ENCODE measurements around the gene MPZL3. TPM values are rescaled to one million over a fixed set of nuclear protein-coding genes. Genes with fewer than 3 reads are reported as not detected.

MPZL3 gene
- total RNA-seq, 1 donor from 2014 or later, result 8.5 TPM

DNA sequence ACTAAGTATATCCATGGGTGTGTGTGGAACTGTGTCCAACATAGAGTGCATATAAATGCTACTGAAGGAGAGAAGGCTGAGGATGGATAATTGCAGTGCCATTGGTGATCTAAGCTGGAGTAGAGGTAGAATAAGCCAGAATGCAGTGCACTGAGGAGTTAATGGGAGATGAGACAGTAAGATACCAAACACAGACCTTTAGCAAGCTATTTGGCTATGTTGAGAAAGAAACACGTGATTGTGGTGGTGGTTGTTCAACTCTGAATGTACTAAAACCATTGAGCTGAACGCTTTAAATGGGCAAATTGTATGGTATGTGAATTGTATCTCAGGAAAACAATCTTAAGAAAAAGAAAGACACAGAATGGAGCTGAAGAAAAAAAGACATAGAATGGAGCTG lies 50.2 kb downstream of the MPZL3 start:
- no peak overlapping the region for H3K9ac ChIP-seq (ENCODE audit: low read length)
- no peak overlapping the region for H3K27ac ChIP-seq (ENCODE audit: low read depth, low read length)
- H3K36me3 ChIP-seq (ENCODE audit: insufficient read depth, low read length), result no peaks in the 10 kb centered on the region
- no peak overlapping the region for H3K27ac Mint-ChIP-seq (ENCODE audit: unreplicated experiment)
- H3K4me1 Mint-ChIP-seq (ENCODE audit: low read depth, unreplicated experiment), result no peaks in the 10 kb centered on the region
- H3K4me1 ChIP-seq (ENCODE audit: insufficient read depth, low read length), result no peaks in the 10 kb centered on the region
- H3K9me3 ChIP-seq (ENCODE audit: insufficient read depth, low read depth, low read length), result no peaks in the 10 kb centered on the region
- H4K20me1 ChIP-seq (ENCODE audit: insufficient read depth, low read length), result no peaks in the 10 kb centered on the region
- no peak overlapping the region for H3K4me3 Mint-ChIP-seq (ENCODE audit: unreplicated experiment)
- H3K27me3 ChIP-seq (ENCODE audit: insufficient read depth, low read length), result peaks cover 17% of the 10 kb centered on the region
- peaks cover 6% of the 10 kb centered on the region for H3K27me3 Mint-ChIP-seq (ENCODE audit: low read depth, unreplicated experiment)
- peaks cover 2% of the 10 kb centered on the region for H3K9me3 Mint-ChIP-seq (ENCODE audit: unreplicated experiment)
- no peaks in the 10 kb centered on the region for H3K36me3 Mint-ChIP-seq (ENCODE audit: low read depth, unreplicated experiment)
- H3K4me2 ChIP-seq (ENCODE audit: low read length), result no peak overlapping the region
- H3K4me3 ChIP-seq (ENCODE audit: insufficient read depth, low read depth, low read length), result no peak overlapping the region
- DNase-seq (ENCODE audit: low read depth) (no peak), FAIRE-seq (no peak)
- TF ChIP-seq, protein P1, sequence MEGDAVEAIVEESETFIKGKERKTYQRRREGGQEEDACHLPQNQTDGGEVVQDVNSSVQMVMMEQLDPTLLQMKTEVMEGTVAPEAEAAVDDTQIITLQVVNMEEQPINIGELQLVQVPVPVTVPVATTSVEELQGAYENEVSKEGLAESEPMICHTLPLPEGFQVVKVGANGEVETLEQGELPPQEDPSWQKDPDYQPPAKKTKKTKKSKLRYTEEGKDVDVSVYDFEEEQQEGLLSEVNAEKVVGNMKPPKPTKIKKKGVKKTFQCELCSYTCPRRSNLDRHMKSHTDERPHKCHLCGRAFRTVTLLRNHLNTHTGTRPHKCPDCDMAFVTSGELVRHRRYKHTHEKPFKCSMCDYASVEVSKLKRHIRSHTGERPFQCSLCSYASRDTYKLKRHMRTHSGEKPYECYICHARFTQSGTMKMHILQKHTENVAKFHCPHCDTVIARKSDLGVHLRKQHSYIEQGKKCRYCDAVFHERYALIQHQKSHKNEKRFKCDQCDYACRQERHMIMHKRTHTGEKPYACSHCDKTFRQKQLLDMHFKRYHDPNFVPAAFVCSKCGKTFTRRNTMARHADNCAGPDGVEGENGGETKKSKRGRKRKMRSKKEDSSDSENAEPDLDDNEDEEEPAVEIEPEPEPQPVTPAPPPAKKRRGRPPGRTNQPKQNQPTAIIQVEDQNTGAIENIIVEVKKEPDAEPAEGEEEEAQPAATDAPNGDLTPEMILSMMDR (IDR thresholded peaks at IDR 0.05; ENCODE audit: insufficient read depth, low read depth, low read length), result no peak
- no peak for TF ChIP-seq EZH2 (IDR thresholded peaks at IDR 0.05; ENCODE audit: insufficient read depth, low read length)
- H2AFZ ChIP-seq (ENCODE audit: low read depth, low read length), result no peak overlapping the region
- H3K79me2 ChIP-seq (ENCODE audit: insufficient read depth, low read length), result no peaks in the 10 kb centered on the region

DNA sequence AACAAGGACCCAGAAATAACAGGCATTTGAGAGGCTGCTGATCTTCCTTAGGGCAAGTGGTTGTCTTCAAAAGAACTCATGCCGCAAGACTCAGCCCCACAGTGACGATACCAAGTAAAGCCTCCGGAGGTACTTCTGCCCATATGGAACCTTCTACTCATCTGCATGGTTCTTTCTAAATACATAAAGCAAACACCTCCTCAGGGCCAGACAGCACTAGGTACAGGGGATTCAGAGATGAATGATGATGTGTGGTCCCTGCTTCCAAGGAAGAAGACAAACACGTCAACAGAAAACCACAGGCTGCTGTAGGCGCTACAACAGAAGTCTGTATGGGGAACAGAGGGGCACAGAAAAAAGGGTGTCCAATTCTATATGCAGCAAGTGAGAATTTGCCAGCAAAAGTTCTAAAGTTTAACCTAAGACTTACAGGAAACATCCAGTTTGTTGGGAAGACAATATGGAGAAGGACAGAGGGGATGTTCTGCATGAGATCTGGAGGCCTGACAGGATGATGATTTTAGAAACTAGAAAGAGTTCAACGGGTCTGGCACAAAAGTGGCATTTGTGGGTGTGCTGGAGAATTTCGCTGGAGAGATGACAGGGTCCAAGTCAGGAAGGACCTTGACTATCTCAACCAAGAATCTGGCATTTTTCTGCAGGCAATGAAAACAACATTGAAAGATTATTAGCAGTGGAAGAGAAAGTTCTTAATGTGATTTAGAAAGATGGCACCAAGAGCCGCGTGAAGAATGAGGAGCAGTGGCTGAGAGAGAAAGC lies 51.1 kb downstream of the MPZL3 start:
- Mint-ChIP-seq H3K36me3 (ENCODE audit: low read depth, unreplicated experiment) (no peaks in the 10 kb centered on the region), H3K27ac (ENCODE audit: unreplicated experiment) (no peak overlapping the region), H3K4me3 (ENCODE audit: unreplicated experiment) (no peak overlapping the region), H3K9me3 (ENCODE audit: unreplicated experiment) (peaks cover 2% of the 10 kb centered on the region), H3K4me1 (ENCODE audit: low read depth, unreplicated experiment) (no peaks in the 10 kb centered on the region), H3K27me3 (ENCODE audit: low read depth, unreplicated experiment) (peaks cover 6% of the 10 kb centered on the region)
- Histone ChIP-seq H3K4me2 (ENCODE audit: low read length) (no peak overlapping the region), H3K9ac (ENCODE audit: low read length) (no peak overlapping the region), H3K36me3 (ENCODE audit: insufficient read depth, low read length) (no peaks in the 10 kb centered on the region), H3K27me3 (ENCODE audit: insufficient read depth, low read length) (peaks cover 17% of the 10 kb centered on the region), H4K20me1 (ENCODE audit: insufficient read depth, low read length) (no peaks in the 10 kb centered on the region), H3K27ac (ENCODE audit: low read depth, low read length) (no peak overlapping the region), H3K79me2 (ENCODE audit: insufficient read depth, low read length) (no peaks in the 10 kb centered on the region), H3K9me3 (ENCODE audit: insufficient read depth, low read depth, low read length) (no peaks in the 10 kb centered on the region), H3K4me1 (ENCODE audit: insufficient read depth, low read length) (no peaks in the 10 kb centered on the region), H2AFZ (ENCODE audit: low read depth, low read length) (no peak overlapping the region), H3K4me3 (ENCODE audit: insufficient read depth, low read depth, low read length) (no peak overlapping the region)
- no peak for FAIRE-seq
- no peak for DNase-seq (ENCODE audit: low read depth)
- TF ChIP-seq, protein P1 (IDR thresholded peaks at IDR 0.05; ENCODE audit: insufficient read depth, low read depth, low read length), result no peak
- no peak for TF ChIP-seq EZH2 (IDR thresholded peaks at IDR 0.05; ENCODE audit: insufficient read depth, low read length)

DNA sequence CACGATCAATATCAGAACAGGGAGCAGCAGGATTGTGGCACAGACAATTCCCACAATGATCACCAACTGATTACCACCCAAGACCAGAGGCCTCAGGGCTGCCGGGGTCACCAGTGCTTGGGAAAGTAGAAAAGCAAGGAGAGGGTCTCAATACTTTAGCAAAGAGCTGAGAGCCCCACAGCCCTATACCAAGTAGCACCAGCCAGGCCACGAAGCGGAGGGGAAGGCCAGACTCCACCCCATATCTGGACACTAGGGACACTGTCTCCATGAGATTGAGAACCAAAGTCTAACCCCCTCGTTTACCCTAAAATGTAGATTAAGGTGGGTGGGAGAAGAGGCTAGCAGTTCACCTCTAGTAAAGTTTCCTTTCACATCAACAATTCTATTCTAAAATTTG lies 51.7 kb downstream of the MPZL3 start:
- H3K27ac Mint-ChIP-seq (ENCODE audit: unreplicated experiment), result no peak overlapping the region
- H3K27ac ChIP-seq (ENCODE audit: low read depth, low read length), result no peak overlapping the region
- no peak overlapping the region for H3K9ac ChIP-seq (ENCODE audit: low read length)
- no peaks in the 10 kb centered on the region for H3K36me3 ChIP-seq (ENCODE audit: insufficient read depth, low read length)
- DNase-seq (ENCODE audit: low read depth), result no peak
- no peak overlapping the region for H3K4me3 ChIP-seq (ENCODE audit: insufficient read depth, low read depth, low read length)
- H3K4me3 Mint-ChIP-seq (ENCODE audit: unreplicated experiment), result no peak overlapping the region
- no peak for TF ChIP-seq EZH2 (IDR thresholded peaks at IDR 0.05; ENCODE audit: insufficient read depth, low read length)
- TF ChIP-seq, protein P1 (IDR thresholded peaks at IDR 0.05; ENCODE audit: insufficient read depth, low read depth, low read length), result no peak
- H3K4me2 ChIP-seq (ENCODE audit: low read length), result no peak overlapping the region
- peaks cover 11% of the 10 kb centered on the region for H3K27me3 ChIP-seq (ENCODE audit: insufficient read depth, low read length)
- no peaks in the 10 kb centered on the region for H3K9me3 ChIP-seq (ENCODE audit: insufficient read depth, low read depth, low read length)
- no peaks in the 10 kb centered on the region for H3K36me3 Mint-ChIP-seq (ENCODE audit: low read depth, unreplicated experiment)
- peaks cover 2% of the 10 kb centered on the region for H3K27me3 Mint-ChIP-seq (ENCODE audit: low read depth, unreplicated experiment)
- no peaks in the 10 kb centered on the region for H3K4me1 ChIP-seq (ENCODE audit: insufficient read depth, low read length)
- no peak for FAIRE-seq
- H2AFZ ChIP-seq (ENCODE audit: low read depth, low read length), result no peak overlapping the region
- no peaks in the 10 kb centered on the region for H4K20me1 ChIP-seq (ENCODE audit: insufficient read depth, low read length)
- peaks cover 2% of the 10 kb centered on the region for H3K4me1 Mint-ChIP-seq (ENCODE audit: low read depth, unreplicated experiment)
- no peaks in the 10 kb centered on the region for H3K79me2 ChIP-seq (ENCODE audit: insufficient read depth, low read length)
- H3K9me3 Mint-ChIP-seq (ENCODE audit: unreplicated experiment), result no peaks in the 10 kb centered on the region

Measured in astrocyte (in vitro differentiated cells and primary cell).